ENCODE data around the gene SLX4. TPM values are rescaled to one million over a fixed set of nuclear protein-coding genes. Genes with fewer than 3 reads are reported as not detected.

SLX4 gene
- total and polyA plus RNA-seq, 9 of the 15 experiments (the other 6 are each of a cell fraction or from before 2014, with no cell fraction given) = 0.29 to 7.9 (median 3.8) TPM

DNA sequence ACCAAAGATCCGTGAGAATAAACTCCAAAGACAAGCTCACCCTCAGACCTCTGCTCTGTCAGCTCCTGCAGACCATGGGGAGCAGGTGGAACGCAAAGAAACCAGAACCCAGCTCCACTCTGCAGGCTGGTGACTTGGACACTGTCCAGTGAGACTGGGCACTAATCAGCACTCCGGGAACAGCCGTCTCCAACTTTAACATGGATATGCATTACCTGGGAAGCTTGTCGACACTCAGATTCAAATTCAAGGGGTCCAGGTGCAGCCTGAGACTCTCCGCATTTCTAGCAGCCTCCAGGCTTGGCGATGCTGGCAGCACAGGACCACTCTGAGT is 9.1 kb downstream of the SLX4 start (continued):
- TF ChIP-seq, protein P1, sequence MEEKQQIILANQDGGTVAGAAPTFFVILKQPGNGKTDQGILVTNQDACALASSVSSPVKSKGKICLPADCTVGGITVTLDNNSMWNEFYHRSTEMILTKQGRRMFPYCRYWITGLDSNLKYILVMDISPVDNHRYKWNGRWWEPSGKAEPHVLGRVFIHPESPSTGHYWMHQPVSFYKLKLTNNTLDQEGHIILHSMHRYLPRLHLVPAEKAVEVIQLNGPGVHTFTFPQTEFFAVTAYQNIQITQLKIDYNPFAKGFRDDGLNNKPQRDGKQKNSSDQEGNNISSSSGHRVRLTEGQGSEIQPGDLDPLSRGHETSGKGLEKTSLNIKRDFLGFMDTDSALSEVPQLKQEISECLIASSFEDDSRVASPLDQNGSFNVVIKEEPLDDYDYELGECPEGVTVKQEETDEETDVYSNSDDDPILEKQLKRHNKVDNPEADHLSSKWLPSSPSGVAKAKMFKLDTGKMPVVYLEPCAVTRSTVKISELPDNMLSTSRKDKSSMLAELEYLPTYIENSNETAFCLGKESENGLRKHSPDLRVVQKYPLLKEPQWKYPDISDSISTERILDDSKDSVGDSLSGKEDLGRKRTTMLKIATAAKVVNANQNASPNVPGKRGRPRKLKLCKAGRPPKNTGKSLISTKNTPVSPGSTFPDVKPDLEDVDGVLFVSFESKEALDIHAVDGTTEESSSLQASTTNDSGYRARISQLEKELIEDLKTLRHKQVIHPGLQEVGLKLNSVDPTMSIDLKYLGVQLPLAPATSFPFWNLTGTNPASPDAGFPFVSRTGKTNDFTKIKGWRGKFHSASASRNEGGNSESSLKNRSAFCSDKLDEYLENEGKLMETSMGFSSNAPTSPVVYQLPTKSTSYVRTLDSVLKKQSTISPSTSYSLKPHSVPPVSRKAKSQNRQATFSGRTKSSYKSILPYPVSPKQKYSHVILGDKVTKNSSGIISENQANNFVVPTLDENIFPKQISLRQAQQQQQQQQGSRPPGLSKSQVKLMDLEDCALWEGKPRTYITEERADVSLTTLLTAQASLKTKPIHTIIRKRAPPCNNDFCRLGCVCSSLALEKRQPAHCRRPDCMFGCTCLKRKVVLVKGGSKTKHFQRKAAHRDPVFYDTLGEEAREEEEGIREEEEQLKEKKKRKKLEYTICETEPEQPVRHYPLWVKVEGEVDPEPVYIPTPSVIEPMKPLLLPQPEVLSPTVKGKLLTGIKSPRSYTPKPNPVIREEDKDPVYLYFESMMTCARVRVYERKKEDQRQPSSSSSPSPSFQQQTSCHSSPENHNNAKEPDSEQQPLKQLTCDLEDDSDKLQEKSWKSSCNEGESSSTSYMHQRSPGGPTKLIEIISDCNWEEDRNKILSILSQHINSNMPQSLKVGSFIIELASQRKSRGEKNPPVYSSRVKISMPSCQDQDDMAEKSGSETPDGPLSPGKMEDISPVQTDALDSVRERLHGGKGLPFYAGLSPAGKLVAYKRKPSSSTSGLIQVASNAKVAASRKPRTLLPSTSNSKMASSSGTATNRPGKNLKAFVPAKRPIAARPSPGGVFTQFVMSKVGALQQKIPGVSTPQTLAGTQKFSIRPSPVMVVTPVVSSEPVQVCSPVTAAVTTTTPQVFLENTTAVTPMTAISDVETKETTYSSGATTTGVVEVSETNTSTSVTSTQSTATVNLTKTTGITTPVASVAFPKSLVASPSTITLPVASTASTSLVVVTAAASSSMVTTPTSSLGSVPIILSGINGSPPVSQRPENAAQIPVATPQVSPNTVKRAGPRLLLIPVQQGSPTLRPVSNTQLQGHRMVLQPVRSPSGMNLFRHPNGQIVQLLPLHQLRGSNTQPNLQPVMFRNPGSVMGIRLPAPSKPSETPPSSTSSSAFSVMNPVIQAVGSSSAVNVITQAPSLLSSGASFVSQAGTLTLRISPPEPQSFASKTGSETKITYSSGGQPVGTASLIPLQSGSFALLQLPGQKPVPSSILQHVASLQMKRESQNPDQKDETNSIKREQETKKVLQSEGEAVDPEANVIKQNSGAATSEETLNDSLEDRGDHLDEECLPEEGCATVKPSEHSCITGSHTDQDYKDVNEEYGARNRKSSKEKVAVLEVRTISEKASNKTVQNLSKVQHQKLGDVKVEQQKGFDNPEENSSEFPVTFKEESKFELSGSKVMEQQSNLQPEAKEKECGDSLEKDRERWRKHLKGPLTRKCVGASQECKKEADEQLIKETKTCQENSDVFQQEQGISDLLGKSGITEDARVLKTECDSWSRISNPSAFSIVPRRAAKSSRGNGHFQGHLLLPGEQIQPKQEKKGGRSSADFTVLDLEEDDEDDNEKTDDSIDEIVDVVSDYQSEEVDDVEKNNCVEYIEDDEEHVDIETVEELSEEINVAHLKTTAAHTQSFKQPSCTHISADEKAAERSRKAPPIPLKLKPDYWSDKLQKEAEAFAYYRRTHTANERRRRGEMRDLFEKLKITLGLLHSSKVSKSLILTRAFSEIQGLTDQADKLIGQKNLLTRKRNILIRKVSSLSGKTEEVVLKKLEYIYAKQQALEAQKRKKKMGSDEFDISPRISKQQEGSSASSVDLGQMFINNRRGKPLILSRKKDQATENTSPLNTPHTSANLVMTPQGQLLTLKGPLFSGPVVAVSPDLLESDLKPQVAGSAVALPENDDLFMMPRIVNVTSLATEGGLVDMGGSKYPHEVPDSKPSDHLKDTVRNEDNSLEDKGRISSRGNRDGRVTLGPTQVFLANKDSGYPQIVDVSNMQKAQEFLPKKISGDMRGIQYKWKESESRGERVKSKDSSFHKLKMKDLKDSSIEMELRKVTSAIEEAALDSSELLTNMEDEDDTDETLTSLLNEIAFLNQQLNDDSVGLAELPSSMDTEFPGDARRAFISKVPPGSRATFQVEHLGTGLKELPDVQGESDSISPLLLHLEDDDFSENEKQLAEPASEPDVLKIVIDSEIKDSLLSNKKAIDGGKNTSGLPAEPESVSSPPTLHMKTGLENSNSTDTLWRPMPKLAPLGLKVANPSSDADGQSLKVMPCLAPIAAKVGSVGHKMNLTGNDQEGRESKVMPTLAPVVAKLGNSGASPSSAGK (IDR thresholded peaks at IDR 0.05) = no peak
- no peak for TF ChIP-seq SP2 (IDR thresholded peaks at IDR 0.05; ENCODE audit: extremely low read depth, low read depth, low read length, poor library complexity, severe bottlenecking)
